ENCODE data around the gene NLRP9.

- TF ChIP-seq CTCF (IDR thresholded peaks at IDR 0.05) (peak in 2 of 7 experiments; percentile 22 to 37), EP300 (IDR thresholded peaks at IDR 0.05) (no peak), POLR2AphosphoS5 (IDR thresholded peaks at IDR 0.05) (peak in 2 of 3 donors; percentile 78 to 86), POLR2A (IDR thresholded peaks at IDR 0.05) (no peak)
These were observed 61.8 kb downstream of the NLRP9 start for GRCh38 chr19:55676383-55676782.

Measured in stomach (tissue), 4 donors.